ENCODE measurements around the gene PFN4.

PFN4 gene

GRCh38 chr2:24107336-24107735, 15.8 kb downstream of the PFN4 start:
- Mint-ChIP-seq H3K4me3 (no peak overlapping the region), H3K4me1 (peaks cover 14% of the 10 kb centered on the region), H3K9me3 (peaks cover 52% of the 10 kb centered on the region), H3K27ac (no peak overlapping the region), H3K36me3 (ENCODE audit: low read depth) (peaks cover 45% of the 10 kb centered on the region), H3K27me3 (ENCODE audit: low read depth, poor library complexity) (no peaks in the 10 kb centered on the region)
- TF ChIP-seq, protein P1, sequence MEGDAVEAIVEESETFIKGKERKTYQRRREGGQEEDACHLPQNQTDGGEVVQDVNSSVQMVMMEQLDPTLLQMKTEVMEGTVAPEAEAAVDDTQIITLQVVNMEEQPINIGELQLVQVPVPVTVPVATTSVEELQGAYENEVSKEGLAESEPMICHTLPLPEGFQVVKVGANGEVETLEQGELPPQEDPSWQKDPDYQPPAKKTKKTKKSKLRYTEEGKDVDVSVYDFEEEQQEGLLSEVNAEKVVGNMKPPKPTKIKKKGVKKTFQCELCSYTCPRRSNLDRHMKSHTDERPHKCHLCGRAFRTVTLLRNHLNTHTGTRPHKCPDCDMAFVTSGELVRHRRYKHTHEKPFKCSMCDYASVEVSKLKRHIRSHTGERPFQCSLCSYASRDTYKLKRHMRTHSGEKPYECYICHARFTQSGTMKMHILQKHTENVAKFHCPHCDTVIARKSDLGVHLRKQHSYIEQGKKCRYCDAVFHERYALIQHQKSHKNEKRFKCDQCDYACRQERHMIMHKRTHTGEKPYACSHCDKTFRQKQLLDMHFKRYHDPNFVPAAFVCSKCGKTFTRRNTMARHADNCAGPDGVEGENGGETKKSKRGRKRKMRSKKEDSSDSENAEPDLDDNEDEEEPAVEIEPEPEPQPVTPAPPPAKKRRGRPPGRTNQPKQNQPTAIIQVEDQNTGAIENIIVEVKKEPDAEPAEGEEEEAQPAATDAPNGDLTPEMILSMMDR (IDR thresholded peaks at IDR 0.05), result no peak
- DNase-seq, result no peak

DNA sequence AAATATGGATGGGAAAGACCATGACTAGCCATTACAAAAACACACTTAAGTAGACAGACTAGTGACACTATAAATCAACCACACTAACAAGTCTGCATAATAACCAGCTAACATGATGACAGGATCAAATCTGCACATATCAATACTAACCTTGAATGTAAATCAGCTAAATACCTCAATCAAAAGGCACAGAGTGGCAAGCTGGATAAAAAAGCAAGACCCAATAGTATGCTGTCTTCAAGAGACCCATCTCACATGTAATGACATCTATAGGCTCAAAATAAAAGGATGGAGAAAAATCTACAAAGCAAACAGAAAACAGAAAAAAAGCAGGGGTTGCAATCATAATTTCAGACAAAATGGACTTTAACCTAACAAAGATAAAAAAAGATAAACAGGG, 16.3 kb downstream of the PFN4 start:
- H3K4me3 Mint-ChIP-seq, result no peak overlapping the region
- no peak for DNase-seq
- peaks cover 50% of the 10 kb centered on the region for H3K36me3 Mint-ChIP-seq (ENCODE audit: low read depth)
- H3K9me3 Mint-ChIP-seq, result peaks cover 55% of the 10 kb centered on the region
- H3K27me3 Mint-ChIP-seq (ENCODE audit: low read depth, poor library complexity), result no peaks in the 10 kb centered on the region
- TF ChIP-seq, protein P1 (IDR thresholded peaks at IDR 0.05), result no peak
- H3K4me1 Mint-ChIP-seq, result peaks cover 13% of the 10 kb centered on the region
- no peak overlapping the region for H3K27ac Mint-ChIP-seq

- H3K9me3 Mint-ChIP-seq, result peaks cover 60% of the 10 kb centered on the region
- no peak overlapping the region for H3K4me3 Mint-ChIP-seq
- peaks cover 52% of the 10 kb centered on the region for H3K36me3 Mint-ChIP-seq (ENCODE audit: low read depth)
- TF ChIP-seq, protein P1 (IDR thresholded peaks at IDR 0.05), result no peak
- no peaks in the 10 kb centered on the region for H3K27me3 Mint-ChIP-seq (ENCODE audit: low read depth, poor library complexity)
- peaks cover 3% of the 10 kb centered on the region for H3K4me1 Mint-ChIP-seq
- no peak overlapping the region for H3K27ac Mint-ChIP-seq
- DNase-seq, result no peak
These were observed 17.3 kb downstream of the PFN4 start for GRCh38 chr2:24105816-24106215.

DNA sequence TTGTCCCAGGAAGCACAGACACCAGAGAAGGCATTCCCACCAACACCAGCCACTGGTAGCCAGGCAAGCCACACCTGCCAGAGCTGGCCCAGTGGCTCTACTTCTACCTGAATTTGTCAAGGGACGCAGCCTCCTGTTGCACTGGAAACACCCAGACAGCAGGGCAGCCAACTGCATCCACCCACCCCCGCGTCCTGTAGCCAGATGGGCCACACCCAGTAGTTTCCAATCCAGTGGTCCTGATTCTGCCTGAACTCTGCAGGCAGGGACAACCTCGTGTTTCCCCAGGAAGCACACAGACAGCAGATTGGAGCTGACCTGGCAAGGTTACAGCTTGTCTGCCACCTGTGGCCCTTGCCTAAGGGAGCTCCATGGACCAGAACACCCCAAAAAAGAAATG, 18.2 kb downstream of the PFN4 start:
- H3K36me3 Mint-ChIP-seq (ENCODE audit: low read depth), result peaks cover 57% of the 10 kb centered on the region
- no peaks in the 10 kb centered on the region for H3K4me1 Mint-ChIP-seq
- H3K27ac Mint-ChIP-seq, result no peak overlapping the region
- TF ChIP-seq, protein P1 (IDR thresholded peaks at IDR 0.05), result no peak
- no peak for DNase-seq
- H3K27me3 Mint-ChIP-seq (ENCODE audit: low read depth, poor library complexity), result no peaks in the 10 kb centered on the region
- peaks cover 67% of the 10 kb centered on the region for H3K9me3 Mint-ChIP-seq
- no peak overlapping the region for H3K4me3 Mint-ChIP-seq

DNA sequence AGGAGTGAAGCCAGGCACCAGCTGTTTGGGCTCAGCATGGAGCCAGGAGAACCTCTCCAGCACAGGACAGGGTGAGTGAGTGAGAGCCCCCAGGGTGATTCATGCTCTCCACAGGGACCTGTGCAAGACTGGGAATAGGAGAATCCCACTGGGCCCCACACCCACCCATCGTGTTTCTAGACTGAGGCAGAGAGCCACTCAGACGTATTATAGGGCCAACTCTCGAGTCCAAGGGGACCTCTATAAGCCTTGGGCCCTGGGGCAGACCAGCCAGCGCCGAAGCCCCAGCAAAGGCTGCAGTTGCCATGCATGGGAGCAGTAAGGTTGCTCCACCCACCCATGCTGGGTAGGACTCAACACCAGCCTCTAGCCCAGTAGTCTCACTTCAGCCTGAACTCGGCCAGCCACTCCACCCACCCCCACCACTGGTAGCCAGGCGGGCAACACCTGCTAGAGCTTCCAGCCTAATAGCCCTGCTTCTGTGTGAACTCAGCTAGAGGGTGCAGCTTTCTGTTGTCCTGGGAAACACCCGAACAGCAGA, 19.0 kb downstream of the PFN4 start:
- no peaks in the 10 kb centered on the region for H3K4me1 Mint-ChIP-seq
- peaks cover 67% of the 10 kb centered on the region for H3K9me3 Mint-ChIP-seq
- H3K36me3 Mint-ChIP-seq (ENCODE audit: low read depth), result peaks cover 62% of the 10 kb centered on the region
- TF ChIP-seq, protein P1 (IDR thresholded peaks at IDR 0.05), result no peak
- H3K27ac Mint-ChIP-seq, result no peak overlapping the region
- H3K27me3 Mint-ChIP-seq (ENCODE audit: low read depth, poor library complexity), result no peaks in the 10 kb centered on the region
- DNase-seq, result no peak
- H3K4me3 Mint-ChIP-seq, result no peak overlapping the region

DNA sequence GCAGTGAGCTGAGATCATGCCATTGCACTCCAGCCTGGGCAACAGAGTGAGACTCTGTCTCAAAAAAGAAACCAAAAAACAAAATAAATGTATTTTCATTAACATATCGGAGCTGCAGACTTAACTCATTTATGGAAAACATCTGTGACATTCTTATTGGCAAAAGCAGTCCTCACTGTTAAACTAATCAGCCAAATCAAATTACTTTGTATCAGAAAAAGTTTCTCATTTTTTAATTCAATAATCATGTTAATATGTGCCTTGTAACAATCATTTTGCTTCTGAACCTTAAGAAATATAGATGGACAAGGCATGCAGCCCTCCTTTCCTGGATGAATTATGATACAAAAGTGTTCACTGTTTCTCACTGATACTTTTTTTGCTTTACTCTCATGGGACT, 20.5 kb downstream of the PFN4 start:
- H3K4me1 Mint-ChIP-seq, result no peaks in the 10 kb centered on the region
- peaks cover 70% of the 10 kb centered on the region for H3K9me3 Mint-ChIP-seq
- H3K36me3 Mint-ChIP-seq (ENCODE audit: low read depth), result peaks cover 69% of the 10 kb centered on the region

More for the DNA sequence above, 20.5 kb downstream of the PFN4 start:
- Mint-ChIP-seq H3K4me3 (no peak overlapping the region), H3K27ac (no peak overlapping the region), H3K27me3 (ENCODE audit: low read depth, poor library complexity) (no peaks in the 10 kb centered on the region)
- TF ChIP-seq, protein P1 (IDR thresholded peaks at IDR 0.05), result no peak
- no peak for DNase-seq
